ENCODE data around the gene STK25.

Gene STK25

GRCh38 chr2:241553512-241553830 is 45.1 kb upstream of the STK25 start:
- H3K36me3 Mint-ChIP-seq (ENCODE audit: low read depth), result no peaks in the 10 kb centered on the region
- H3K4me1 Mint-ChIP-seq, result peaks cover 7% of the 10 kb centered on the region
- H3K27me3 Mint-ChIP-seq (ENCODE audit: low read depth), result peaks cover 34% of the 10 kb centered on the region

DNA sequence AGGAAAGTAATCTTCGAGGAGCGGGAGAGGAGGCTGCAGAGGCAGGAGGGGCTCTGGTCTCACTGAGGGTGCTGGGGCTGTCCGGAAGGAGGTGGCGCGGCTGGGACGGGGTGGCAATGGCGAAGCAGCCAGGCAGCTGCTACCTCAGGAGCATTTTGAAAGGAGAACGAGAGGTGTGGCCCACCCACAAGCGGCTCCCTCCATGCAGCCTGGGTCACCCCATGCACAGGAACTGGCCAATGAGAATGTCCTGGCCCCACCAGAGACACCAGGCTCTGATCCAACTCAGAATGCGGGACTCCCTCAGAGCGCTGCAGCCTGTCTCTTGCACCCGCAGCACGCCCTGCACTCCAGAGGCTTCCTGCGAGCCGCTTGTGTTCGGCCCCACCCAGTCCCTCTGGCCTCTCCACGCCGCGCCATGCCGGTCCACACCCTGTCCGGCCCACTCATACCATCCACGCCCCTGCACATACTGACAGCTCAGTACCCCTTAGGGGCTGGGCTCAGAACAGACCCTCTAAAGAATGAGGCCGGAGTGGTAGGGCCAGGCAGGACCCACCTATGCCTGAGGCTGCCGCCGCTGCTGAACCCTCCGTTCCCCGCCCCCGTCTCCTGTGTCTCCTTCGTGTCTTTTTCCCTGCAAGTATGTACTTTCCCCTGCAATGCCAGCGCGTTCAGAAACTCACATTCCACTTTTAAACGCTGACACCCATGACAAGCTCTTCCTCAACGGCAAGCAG is 43.8 kb upstream of the STK25 start:
- Mint-ChIP-seq H3K27me3 (ENCODE audit: low read depth) (peaks cover 31% of the 10 kb centered on the region), H3K36me3 (ENCODE audit: low read depth) (no peaks in the 10 kb centered on the region), H3K27ac (no peak overlapping the region), H3K9me3 (peaks cover 13% of the 10 kb centered on the region), H3K4me1 (no peaks in the 10 kb centered on the region), H3K4me3 (no peak overlapping the region)
- TF ChIP-seq CTCF (IDR thresholded peaks at IDR 0.05; ENCODE audit: unreplicated experiment in 3 of 3), result no peak

More at GRCh38 chr2:241553512-241553830, 45.1 kb upstream of the STK25 start:
- no peak for TF ChIP-seq CTCF (IDR thresholded peaks at IDR 0.05; ENCODE audit: unreplicated experiment in 3 of 3)
- no peak overlapping the region for H3K27ac Mint-ChIP-seq
- H3K9me3 Mint-ChIP-seq, result peaks cover 20% of the 10 kb centered on the region
- H3K4me3 Mint-ChIP-seq, result no peak overlapping the region

GRCh38 chr2:241551599-241551997 is 43.2 kb upstream of the STK25 start:
- no peak overlapping the region for H3K4me3 Mint-ChIP-seq
- no peaks in the 10 kb centered on the region for H3K36me3 Mint-ChIP-seq (ENCODE audit: low read depth)
- H3K9me3 Mint-ChIP-seq, result peaks cover 7% of the 10 kb centered on the region
- no peak for TF ChIP-seq CTCF (IDR thresholded peaks at IDR 0.05; ENCODE audit: unreplicated experiment in 3 of 3)
- H3K4me1 Mint-ChIP-seq, result no peaks in the 10 kb centered on the region
- H3K27ac Mint-ChIP-seq, result no peak overlapping the region
- H3K27me3 Mint-ChIP-seq (ENCODE audit: low read depth), result peaks cover 28% of the 10 kb centered on the region

GRCh38 chr2:241550616-241551580 is 42.5 kb upstream of the STK25 start:
- H3K27me3 Mint-ChIP-seq (ENCODE audit: low read depth), result peaks cover 28% of the 10 kb centered on the region
- no peak for TF ChIP-seq CTCF (IDR thresholded peaks at IDR 0.05; ENCODE audit: unreplicated experiment in 3 of 3)
- peaks cover 4% of the 10 kb centered on the region for H3K9me3 Mint-ChIP-seq
- H3K4me3 Mint-ChIP-seq, result no peak overlapping the region
- H3K36me3 Mint-ChIP-seq (ENCODE audit: low read depth), result no peaks in the 10 kb centered on the region
- no peaks in the 10 kb centered on the region for H3K4me1 Mint-ChIP-seq
- no peak overlapping the region for H3K27ac Mint-ChIP-seq

- no peak overlapping the region for H3K27ac Mint-ChIP-seq
These were observed 40.1 kb upstream of the STK25 start for GRCh38 chr2:241548451-241548835.

More at GRCh38 chr2:241548451-241548835, 40.1 kb upstream of the STK25 start:
- Mint-ChIP-seq H3K9me3 (no peaks in the 10 kb centered on the region), H3K4me3 (no peak overlapping the region), H3K4me1 (no peaks in the 10 kb centered on the region), H3K36me3 (ENCODE audit: low read depth) (no peaks in the 10 kb centered on the region), H3K27me3 (ENCODE audit: low read depth) (peaks cover 12% of the 10 kb centered on the region)
- no peak for TF ChIP-seq CTCF (IDR thresholded peaks at IDR 0.05; ENCODE audit: unreplicated experiment in 3 of 3)
